GOT3 (cell line): ENCODE data around the gene DLG2.

ENCODE experiments used
- DNase-seq: peaks from one replicate; lab custom pipeline; 2025; ENCODE audit warnings: mixed read lengths; lab: John Stamatoyannopoulos, UW

The DLG2 gene

GRCh38 chr11:84261707-84262106, 1365.4 kb downstream of the DLG2 start:
- no peak for DNase-seq

GRCh38 chr11:84260862-84261261, 1366.3 kb downstream of the DLG2 start:
- no peak for DNase-seq

- no peak for DNase-seq
Measured at GRCh38 chr11:84256618-84257017, 1370.5 kb downstream of the DLG2 start.

GRCh38 chr11:84255483-84255882, 1371.7 kb downstream of the DLG2 start:
- no peak for DNase-seq

- DNase-seq, result no peak
Measured at GRCh38 chr11:84250834-84251613, 1376.1 kb downstream of the DLG2 start.

- DNase-seq, result no peak
Measured at GRCh38 chr11:84249344-84250135, 1377.6 kb downstream of the DLG2 start.

GRCh38 chr11:84247926-84248325, 1379.2 kb downstream of the DLG2 start:
- no peak for DNase-seq

GRCh38 chr11:84247129-84247528, 1380.0 kb downstream of the DLG2 start:
- DNase-seq, result no peak

GRCh38 chr11:84243629-84244263, 1383.4 kb downstream of the DLG2 start:
- DNase-seq, result no peak

- DNase-seq, result no peak
Measured at GRCh38 chr11:84241343-84242131, 1385.6 kb downstream of the DLG2 start.

- no peak for DNase-seq
Measured at GRCh38 chr11:84240847-84241246, 1386.3 kb downstream of the DLG2 start.

GRCh38 chr11:84236436-84236835, 1390.7 kb downstream of the DLG2 start:
- DNase-seq, result no peak

- no peak for DNase-seq
Measured at GRCh38 chr11:84234462-84235202, 1392.5 kb downstream of the DLG2 start.

- no peak for DNase-seq
Measured at GRCh38 chr11:84234011-84234410, 1393.1 kb downstream of the DLG2 start.

GRCh38 chr11:84232511-84232910, 1394.6 kb downstream of the DLG2 start:
- no peak for DNase-seq

GRCh38 chr11:84230402-84230801, 1396.7 kb downstream of the DLG2 start:
- DNase-seq, result no peak

GRCh38 chr11:84227970-84228665, 1399.0 kb downstream of the DLG2 start:
- no peak for DNase-seq

- DNase-seq, result no peak
Measured at GRCh38 chr11:84224042-84224441, 1403.1 kb downstream of the DLG2 start.

GRCh38 chr11:84218318-84218717, 1408.8 kb downstream of the DLG2 start:
- DNase-seq, result no peak

- no peak for DNase-seq
Measured at GRCh38 chr11:84215672-84216071, 1411.5 kb downstream of the DLG2 start.

- DNase-seq, result no peak
Measured at GRCh38 chr11:84214557-84214956, 1412.6 kb downstream of the DLG2 start.
